CD4-positive, alpha-beta memory T cell (primary cell): ENCODE measurements around the gene RCOR1. TPM values are rescaled to one million over a fixed set of nuclear protein-coding genes. Genes with fewer than 3 reads are reported as not detected.

Experiments
- CTCF ChIA-PET: fragments of 350-600 bp; sonication (Branson Sonifier 250); formaldehyde crosslinking; loops from one replicate; lab custom pipeline; 2021; ENCODE audit warnings: inconsistent platforms; ENCODE audit not compliant: partially characterized antibody; lab: Charles Lee
- POLR2A ChIA-PET: fragments of 350-600 bp; sonication (Branson Sonifier 250); formaldehyde crosslinking; loops from one replicate; lab custom pipeline; 2021; ENCODE audit not compliant: partially characterized antibody; lab: Charles Lee
- DNase-seq, 5 donors: peaks; one replicate each; pipeline versions ENCODE4 v3.0.0 to v3.0.0-alpha.2; 2020 to 2022; ENCODE audit warnings: mixed read lengths in 1 of 5
- H3K27ac ChIP-seq: one replicate; pipeline ENCODE4 v1.7.0; 2013; ENCODE audit warnings: low read depth, low read length
- H3K27me3 ChIP-seq: 2 replicates; pipeline ENCODE4 v1.7.0; 2013; ENCODE audit warnings: mild to moderate bottlenecking, low read length, moderate library complexity; ENCODE audit not compliant: insufficient read depth
- H3K36me3 ChIP-seq: 2 replicates; pipeline ENCODE4 v1.7.0; 2013; ENCODE audit warnings: mild to moderate bottlenecking, low read length, moderate library complexity; ENCODE audit not compliant: insufficient read depth
- H3K4me1 ChIP-seq: 2 replicates; pipeline ENCODE4 v1.7.0; 2013; ENCODE audit warnings: mild to moderate bottlenecking, low read length, moderate library complexity; ENCODE audit not compliant: insufficient read depth
- H3K4me3 ChIP-seq, 2 donors: one replicate each; pipeline ENCODE4 v1.7.0; 2013; ENCODE audit warnings: low read length in 2 of 2, mild to moderate bottlenecking in 1 of 2
- H3K9me3 ChIP-seq, 2 donors: one replicate each; pipeline ENCODE4 v1.7.0; 2013; ENCODE audit warnings: low read length in 2 of 2, control low read depth in 1 of 2; ENCODE audit not compliant: control insufficient read depth in 1 of 2
- H3K27ac Mint-ChIP-seq, 7 donors: one replicate each; pipeline ENCODE4 v1.8.0; 2020 to 2021; ENCODE audit warnings: mixed read lengths in 7 of 7, mild to moderate bottlenecking in 6 of 7, inconsistent platforms in 3 of 7, moderate library complexity in 3 of 7
- H3K27me3 Mint-ChIP-seq, 2 donors: one replicate each; pipeline ENCODE4 v1.8.0; 2020 to 2021; ENCODE audit warnings: mixed read lengths in 2 of 2
- H3K36me3 Mint-ChIP-seq, 2 donors: one replicate each; pipeline ENCODE4 v1.8.0; 2020 to 2021; ENCODE audit warnings: mixed read lengths in 2 of 2, inconsistent platforms in 1 of 2, mild to moderate bottlenecking in 1 of 2
- H3K4me1 Mint-ChIP-seq, 4 donors: one replicate each; pipeline ENCODE4 v1.8.0; 2020 to 2021; ENCODE audit warnings: mixed read lengths in 4 of 4, mild to moderate bottlenecking in 1 of 4
- H3K4me3 Mint-ChIP-seq, 8 donors: one replicate each; pipeline ENCODE4 v1.8.0; 2020 to 2021; ENCODE audit warnings: mixed read lengths in 8 of 8, mild to moderate bottlenecking in 7 of 8, moderate library complexity in 6 of 8, inconsistent platforms in 3 of 8
- H3K9me3 Mint-ChIP-seq, 8 donors: one replicate each; pipeline ENCODE4 v1.8.0; 2020 to 2021; ENCODE audit warnings: mixed read lengths in 8 of 8, mild to moderate bottlenecking in 5 of 8, inconsistent platforms in 3 of 8, moderate library complexity in 1 of 8
- intact Hi-C: fragments of 100-400 bp; cut with micrococcal nuclease; formaldehyde crosslinking; loops from one replicate; pipeline ENCODE4 v1.15.1; 2023
- polyA plus RNA-seq, 2 donors: library from polyadenylated mRNA; unstranded; fragments of 300-500 nt; fragmentation: Illumina TruSeq; gene quantifications; one replicate each; pipeline ENCODE4 v1.2.3, GENCODE V29; 2021
- total RNA-seq, 2 experiments: library from RNA; stranded (reverse); gene quantifications; one replicate each; pipeline ENCODE4 v1.2.3, GENCODE V29; 2021

The RCOR1 gene
- total and polyA plus RNA-seq, 4 experiments from 2014 or later, result 0.09 to 21.5 (median 10.2) TPM

GRCh38 chr14:102551995-102552705, 40.3 kb upstream of the RCOR1 start:
- Histone ChIP-seq H3K9me3 (no peaks in the 10 kb centered on the region), H3K36me3 (no peaks in the 10 kb centered on the region), H3K4me1 (peaks cover 5% of the 10 kb centered on the region), H3K27ac (no peak overlapping the region), H3K4me3 (no peak overlapping the region), H3K27me3 (no peaks in the 10 kb centered on the region)
- POLR2A ChIA-PET, result no interaction called here
- Mint-ChIP-seq H3K4me1 (peaks cover 0 to 4% (median 0%) of the 10 kb centered on the region in 4 donors), H3K27me3 (peaks cover 7 to 11% of the 10 kb centered on the region in 2 donors), H3K27ac (no peak overlapping the region), H3K9me3 (no peaks in the 10 kb centered on the region), H3K36me3 (no peaks in the 10 kb centered on the region), H3K4me3 (no peak overlapping the region)
- no peak for DNase-seq
- intact Hi-C loops, result no loop called here
- CTCF ChIA-PET, result no interaction called here

- peaks cover 4 to 5% of the 10 kb centered on the region in 2 donors for H3K27me3 Mint-ChIP-seq
- H3K9me3 Mint-ChIP-seq, result no peaks in the 10 kb centered on the region
- peaks cover 5% of the 10 kb centered on the region for H3K4me1 ChIP-seq
- H3K36me3 Mint-ChIP-seq, result no peaks in the 10 kb centered on the region
- H3K36me3 ChIP-seq, result no peaks in the 10 kb centered on the region
- H3K27ac ChIP-seq, result peak overlapping the region; percentile 76
- H3K27me3 ChIP-seq, result no peaks in the 10 kb centered on the region
- H3K4me3 Mint-ChIP-seq, result peak overlapping the region; percentile 65 to 86 (median 77)
- H3K4me1 Mint-ChIP-seq, result peaks cover 0 to 4% (median 0%) of the 10 kb centered on the region in 4 donors
- peak overlapping the region; percentile 57 to 73 for H3K4me3 ChIP-seq
- DNase-seq, result peak; percentile 59 to 68 (median 66)
- POLR2A ChIA-PET, result interaction anchor here (1.0 to 1.4 kb wide), 2 partner anchors 11 to 36 kb away, joined by 3 to 4 read pairs; no protein-coding TSS in a partner anchor
- CTCF ChIA-PET, result interaction anchor here (1.4 kb wide), 1 partner anchor 39 kb away, joined by 4 read pairs; no protein-coding TSS in a partner anchor
- no peaks in the 10 kb centered on the region for H3K9me3 ChIP-seq
- intact Hi-C loops, result loop anchor here (1.0 kb wide), 1 partner anchor 37 kb away; the partner anchor contains the start of gene RCOR1
- peak overlapping the region in 6 of 7 donors; percentile 36 to 83 (median 66) for H3K27ac Mint-ChIP-seq
Measured at GRCh38 chr14:102554821-102555819, 37.3 kb upstream of the RCOR1 start.

DNA sequence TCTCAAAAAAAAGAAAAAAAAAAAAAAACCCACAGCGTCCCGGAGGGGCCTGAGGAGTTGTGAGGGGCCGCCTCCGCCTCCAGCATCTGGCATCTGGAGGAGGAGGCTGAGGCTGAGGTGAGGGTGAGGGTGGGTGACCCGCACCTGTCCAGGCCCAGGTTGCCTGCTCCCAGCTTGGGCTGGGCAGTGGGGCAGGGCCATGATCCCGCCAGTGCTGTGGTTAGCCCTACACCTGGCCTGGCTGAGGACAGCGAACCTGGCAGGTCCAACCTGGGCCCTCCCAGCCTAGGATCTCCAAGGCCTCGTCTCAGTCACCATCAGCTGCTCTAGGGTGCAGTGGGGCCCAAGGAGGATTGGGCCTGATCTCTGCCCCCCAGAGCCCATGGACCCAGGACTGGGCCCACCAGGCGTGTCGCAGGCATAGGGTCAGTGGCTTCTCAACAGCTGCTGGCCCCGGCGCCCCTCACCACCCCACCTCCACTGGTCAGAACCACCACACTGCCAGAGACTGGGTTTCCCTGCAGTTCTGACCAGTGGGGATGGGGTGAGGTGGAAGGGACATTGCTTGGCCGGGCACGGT, 36.3 kb upstream of the RCOR1 start:
- no peaks in the 10 kb centered on the region for H3K27me3 Mint-ChIP-seq
- ChIA-PET POLR2A (interaction anchor here (1.4 kb wide), 1 partner anchor 35 kb away, joined by 4 read pairs; no protein-coding TSS in a partner anchor), CTCF (no interaction called here)
- H3K27ac Mint-ChIP-seq, result no peak overlapping the region
- Histone ChIP-seq H3K27ac (no peak overlapping the region), H3K36me3 (no peaks in the 10 kb centered on the region), H3K4me1 (peaks cover 5% of the 10 kb centered on the region), H3K9me3 (no peaks in the 10 kb centered on the region), H3K27me3 (no peaks in the 10 kb centered on the region), H3K4me3 (no peak overlapping the region)
- peak overlapping the region in 7 of 8 donors; percentile 20 to 59 (median 49) for H3K4me3 Mint-ChIP-seq
- peaks cover 0 to 4% (median 0%) of the 10 kb centered on the region in 4 donors for H3K4me1 Mint-ChIP-seq
- no peaks in the 10 kb centered on the region for H3K36me3 Mint-ChIP-seq
- no peak for DNase-seq
- no peaks in the 10 kb centered on the region for H3K9me3 Mint-ChIP-seq
- intact Hi-C loops, result no loop called here

DNA sequence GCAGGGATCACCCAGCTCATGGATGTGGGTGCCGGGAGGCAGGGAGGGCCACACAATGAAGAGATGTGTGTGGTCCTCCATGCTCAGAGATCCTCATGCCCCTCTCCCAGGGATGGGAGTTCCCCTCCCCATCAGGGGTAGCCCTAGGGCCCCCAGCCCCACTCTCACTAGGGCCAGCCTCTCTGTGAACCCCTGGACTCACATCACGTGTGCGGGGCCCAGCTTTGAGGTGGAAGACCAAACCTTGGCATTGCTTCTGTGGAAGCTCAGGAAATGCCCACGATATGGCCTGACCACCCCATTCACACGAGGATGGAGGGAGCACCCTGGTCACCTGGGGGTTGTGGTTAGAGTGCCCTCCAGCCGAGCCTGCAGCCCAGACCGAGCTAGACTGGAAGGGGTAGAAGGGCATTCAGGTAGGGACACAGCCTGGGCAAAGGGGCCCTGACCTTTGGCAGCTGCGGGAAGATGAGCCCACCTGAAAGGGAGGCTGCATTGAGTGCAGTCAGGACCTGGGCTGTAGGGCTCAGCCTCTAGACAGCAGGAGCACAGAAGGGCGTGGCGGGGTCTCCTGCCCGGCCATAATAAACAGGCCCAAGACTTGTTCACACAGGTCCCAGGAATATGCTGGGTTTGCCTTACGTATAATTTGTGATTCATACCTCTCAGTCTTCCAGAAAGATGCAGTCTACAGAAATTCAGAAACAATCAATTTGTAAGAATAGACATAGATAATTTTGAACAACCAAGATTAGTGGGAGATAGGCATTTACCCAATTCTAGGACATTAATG, 34.8 kb upstream of the RCOR1 start:
- no peak overlapping the region for H3K27ac ChIP-seq
- DNase-seq, result no peak
- H3K4me3 ChIP-seq, result no peak overlapping the region
- POLR2A ChIA-PET, result interaction anchor here (1.0 kb wide), 1 partner anchor 9 kb away, joined by 3 read pairs; no protein-coding TSS in a partner anchor
- no peaks in the 10 kb centered on the region for H3K27me3 Mint-ChIP-seq
- H3K4me1 Mint-ChIP-seq, result peaks cover 0 to 4% (median 0%) of the 10 kb centered on the region in 4 donors
- H3K4me3 Mint-ChIP-seq, result peak overlapping the region in 1 of 8 donors; percentile 16
- CTCF ChIA-PET, result interaction anchor here (1.4 kb wide), 2 partner anchors 33 to 37 kb away, joined by 4 to 6 read pairs; no protein-coding TSS in a partner anchor
- H3K9me3 ChIP-seq, result no peaks in the 10 kb centered on the region
- peaks cover 5% of the 10 kb centered on the region for H3K4me1 ChIP-seq
- intact Hi-C loops, result no loop called here
- H3K27me3 ChIP-seq, result no peaks in the 10 kb centered on the region
- no peaks in the 10 kb centered on the region for H3K9me3 Mint-ChIP-seq
- H3K36me3 Mint-ChIP-seq, result no peaks in the 10 kb centered on the region
- H3K36me3 ChIP-seq, result no peaks in the 10 kb centered on the region
- no peak overlapping the region for H3K27ac Mint-ChIP-seq

- no peak overlapping the region for H3K4me3 Mint-ChIP-seq
- H3K9me3 Mint-ChIP-seq, result no peaks in the 10 kb centered on the region
- Histone ChIP-seq H3K4me3 (no peak overlapping the region), H3K9me3 (no peaks in the 10 kb centered on the region), H3K36me3 (no peaks in the 10 kb centered on the region), H3K27ac (no peak overlapping the region), H3K27me3 (no peaks in the 10 kb centered on the region), H3K4me1 (peaks cover 5% of the 10 kb centered on the region)
- peaks cover 0 to 4% (median 0%) of the 10 kb centered on the region in 4 donors for H3K4me1 Mint-ChIP-seq
- H3K27me3 Mint-ChIP-seq, result no peaks in the 10 kb centered on the region
- ChIA-PET CTCF (interaction anchor here (1.4 kb wide), 1 partner anchor 36 kb away, joined by 4 read pairs; no protein-coding TSS in a partner anchor), POLR2A (interaction anchor here (1.0 kb wide), 1 partner anchor 8 kb away, joined by 3 read pairs; no protein-coding TSS in a partner anchor)
- H3K27ac Mint-ChIP-seq, result no peak overlapping the region
- no peaks in the 10 kb centered on the region for H3K36me3 Mint-ChIP-seq
- intact Hi-C loops, result no loop called here
- no peak for DNase-seq
Measured at GRCh38 chr14:102558556-102558955, 33.9 kb upstream of the RCOR1 start.

DNA sequence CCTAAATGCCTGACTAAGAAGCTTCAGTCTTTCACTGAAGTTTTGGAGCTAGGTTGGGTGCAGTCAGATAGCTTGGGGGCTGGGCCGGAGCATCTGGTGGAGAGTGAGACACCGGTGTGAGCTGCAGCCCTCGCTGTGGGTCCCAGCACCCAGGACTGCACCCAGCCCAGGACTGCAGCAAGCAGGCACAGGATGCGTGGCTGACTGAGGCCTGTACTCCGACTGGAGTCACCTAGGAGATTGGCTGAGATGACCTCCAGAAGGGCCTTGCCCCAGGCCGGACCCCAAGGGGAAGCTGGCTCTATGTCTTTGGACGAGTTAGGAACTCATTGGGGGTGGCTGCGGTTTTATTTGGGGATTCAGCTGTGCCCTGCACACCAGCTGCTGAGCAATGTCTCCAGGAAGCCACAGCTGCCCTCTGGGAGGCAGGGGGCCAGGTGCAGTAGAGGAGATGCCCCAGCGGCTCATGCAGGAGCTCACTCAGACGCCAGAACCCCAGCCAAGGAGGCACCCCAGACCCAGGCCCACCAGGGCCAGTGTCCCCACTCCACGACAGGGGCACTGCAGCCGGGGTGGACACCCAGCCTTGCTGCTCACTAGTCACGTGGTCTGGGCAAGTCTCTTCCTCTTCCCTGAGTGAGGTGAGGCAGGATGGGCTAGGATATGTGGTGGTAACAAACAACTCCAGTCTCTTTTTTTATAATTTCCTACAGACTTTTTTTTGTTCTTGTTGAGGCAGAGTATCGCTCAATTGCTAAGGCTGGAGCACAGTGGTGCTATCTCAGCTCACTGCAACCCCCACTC, 31.8 kb upstream of the RCOR1 start:
- intact Hi-C loops, result no loop called here

More for the DNA sequence above, 31.8 kb upstream of the RCOR1 start:
- ChIA-PET CTCF (interaction anchor here (1.0 kb wide), 1 partner anchor 25 kb away, joined by 3 read pairs; no protein-coding TSS in a partner anchor), POLR2A (no interaction called here)
- Histone ChIP-seq H3K4me1 (no peaks in the 10 kb centered on the region), H3K27me3 (no peaks in the 10 kb centered on the region), H3K27ac (no peak overlapping the region), H3K36me3 (no peaks in the 10 kb centered on the region), H3K9me3 (no peaks in the 10 kb centered on the region), H3K4me3 (no peak overlapping the region)
- H3K36me3 Mint-ChIP-seq, result no peaks in the 10 kb centered on the region
- no peaks in the 10 kb centered on the region for H3K27me3 Mint-ChIP-seq
- DNase-seq, result no peak
- no peaks in the 10 kb centered on the region for H3K9me3 Mint-ChIP-seq
- no peaks in the 10 kb centered on the region for H3K4me1 Mint-ChIP-seq
- no peak overlapping the region for H3K4me3 Mint-ChIP-seq
- no peak overlapping the region for H3K27ac Mint-ChIP-seq
